CD4-positive, alpha-beta T cell treated with Interleukin-17A for 4 hours (primary cell): ENCODE data around the gene CEP152.
A peak's percentile ranks its signal among the peaks of the same experiment; 100 is the strongest.
"Not testable (repeated sequence)": the region's sequence is repeated elsewhere in the genome, so short reads cannot be mapped to it uniquely, and the experiment has no call there.

Experiments used
- DNase-seq: peaks from one replicate; pipeline ENCODE4 v3.0.0-alpha.2; 2020; ENCODE audit warnings: mixed read lengths

Gene CEP152, protein sequence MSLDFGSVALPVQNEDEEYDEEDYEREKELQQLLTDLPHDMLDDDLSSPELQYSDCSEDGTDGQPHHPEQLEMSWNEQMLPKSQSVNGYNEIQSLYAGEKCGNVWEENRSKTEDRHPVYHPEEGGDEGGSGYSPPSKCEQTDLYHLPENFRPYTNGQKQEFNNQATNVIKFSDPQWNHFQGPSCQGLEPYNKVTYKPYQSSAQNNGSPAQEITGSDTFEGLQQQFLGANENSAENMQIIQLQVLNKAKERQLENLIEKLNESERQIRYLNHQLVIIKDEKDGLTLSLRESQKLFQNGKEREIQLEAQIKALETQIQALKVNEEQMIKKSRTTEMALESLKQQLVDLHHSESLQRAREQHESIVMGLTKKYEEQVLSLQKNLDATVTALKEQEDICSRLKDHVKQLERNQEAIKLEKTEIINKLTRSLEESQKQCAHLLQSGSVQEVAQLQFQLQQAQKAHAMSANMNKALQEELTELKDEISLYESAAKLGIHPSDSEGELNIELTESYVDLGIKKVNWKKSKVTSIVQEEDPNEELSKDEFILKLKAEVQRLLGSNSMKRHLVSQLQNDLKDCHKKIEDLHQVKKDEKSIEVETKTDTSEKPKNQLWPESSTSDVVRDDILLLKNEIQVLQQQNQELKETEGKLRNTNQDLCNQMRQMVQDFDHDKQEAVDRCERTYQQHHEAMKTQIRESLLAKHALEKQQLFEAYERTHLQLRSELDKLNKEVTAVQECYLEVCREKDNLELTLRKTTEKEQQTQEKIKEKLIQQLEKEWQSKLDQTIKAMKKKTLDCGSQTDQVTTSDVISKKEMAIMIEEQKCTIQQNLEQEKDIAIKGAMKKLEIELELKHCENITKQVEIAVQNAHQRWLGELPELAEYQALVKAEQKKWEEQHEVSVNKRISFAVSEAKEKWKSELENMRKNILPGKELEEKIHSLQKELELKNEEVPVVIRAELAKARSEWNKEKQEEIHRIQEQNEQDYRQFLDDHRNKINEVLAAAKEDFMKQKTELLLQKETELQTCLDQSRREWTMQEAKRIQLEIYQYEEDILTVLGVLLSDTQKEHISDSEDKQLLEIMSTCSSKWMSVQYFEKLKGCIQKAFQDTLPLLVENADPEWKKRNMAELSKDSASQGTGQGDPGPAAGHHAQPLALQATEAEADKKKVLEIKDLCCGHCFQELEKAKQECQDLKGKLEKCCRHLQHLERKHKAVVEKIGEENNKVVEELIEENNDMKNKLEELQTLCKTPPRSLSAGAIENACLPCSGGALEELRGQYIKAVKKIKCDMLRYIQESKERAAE (N-terminal part only)

DNA sequence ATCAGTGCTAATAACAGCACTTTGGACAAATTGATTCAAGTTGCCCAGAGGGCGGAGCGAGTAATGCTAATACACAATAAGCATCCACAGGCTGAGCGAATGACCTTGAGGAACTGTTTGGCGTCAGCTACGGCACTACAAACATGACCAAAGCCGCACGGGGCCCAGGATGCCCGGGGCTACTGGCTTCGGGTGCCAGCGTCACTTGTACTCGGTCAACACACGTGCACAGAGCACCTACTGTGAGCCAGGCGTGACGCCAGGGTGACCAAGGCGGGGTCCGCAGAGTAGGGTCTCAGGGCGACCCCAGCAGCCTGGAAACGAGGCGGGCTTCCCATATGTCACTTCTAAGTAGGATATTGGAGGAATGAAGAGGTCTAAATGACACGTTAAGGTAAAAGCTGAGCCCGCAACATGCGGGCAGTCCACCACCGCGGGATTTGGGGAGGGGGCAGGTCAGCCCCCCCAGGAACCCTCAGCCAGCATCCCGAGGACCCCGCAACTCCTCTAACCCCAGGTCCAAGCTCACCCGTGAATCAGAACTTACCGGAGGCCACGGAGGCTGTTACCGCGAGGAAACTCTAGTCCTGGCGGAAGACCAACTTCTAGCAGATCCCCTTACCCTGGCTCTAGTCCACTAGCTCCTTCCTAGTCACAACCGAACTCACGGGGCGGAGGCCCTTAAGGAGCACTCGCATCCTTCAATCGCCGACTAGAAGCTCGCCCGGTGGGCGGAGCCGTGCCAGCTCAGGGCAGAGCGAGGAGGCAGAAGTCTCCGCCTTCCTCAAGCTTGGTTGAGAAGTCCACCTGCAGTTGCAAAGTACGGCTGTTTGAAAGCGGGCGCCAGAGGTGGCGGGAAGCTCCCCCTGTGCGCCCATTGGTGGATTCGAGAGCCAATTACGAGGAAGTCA lies at the start of gene CEP152:
Gene CEP152 (minus strand): TSS at position 656 of the 911 bp plus-strand sequence. CDS start 5,420 bp downstream, outside the sequence.
- DNase-seq, result peak; percentile 99

DNA sequence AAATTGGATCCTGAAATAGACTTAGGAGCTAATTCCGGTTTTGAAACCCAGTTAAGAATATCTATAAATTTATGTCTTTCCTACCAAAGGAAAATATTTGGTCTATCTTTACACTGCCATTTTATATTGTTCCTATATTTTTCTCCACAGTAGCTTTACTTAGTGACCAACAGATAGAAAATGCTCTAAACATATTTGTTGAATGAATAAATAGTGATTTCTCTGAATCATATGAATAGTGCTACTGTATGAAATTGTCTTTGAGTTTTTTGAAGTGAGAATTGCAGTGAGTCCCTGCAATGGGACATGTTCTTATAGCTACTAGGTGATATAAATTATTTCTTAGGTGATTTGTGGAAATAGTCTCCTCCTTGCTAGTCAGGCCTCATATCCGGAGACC lies 48.6 kb upstream of the CEP152 start:
- no peak for DNase-seq

DNA sequence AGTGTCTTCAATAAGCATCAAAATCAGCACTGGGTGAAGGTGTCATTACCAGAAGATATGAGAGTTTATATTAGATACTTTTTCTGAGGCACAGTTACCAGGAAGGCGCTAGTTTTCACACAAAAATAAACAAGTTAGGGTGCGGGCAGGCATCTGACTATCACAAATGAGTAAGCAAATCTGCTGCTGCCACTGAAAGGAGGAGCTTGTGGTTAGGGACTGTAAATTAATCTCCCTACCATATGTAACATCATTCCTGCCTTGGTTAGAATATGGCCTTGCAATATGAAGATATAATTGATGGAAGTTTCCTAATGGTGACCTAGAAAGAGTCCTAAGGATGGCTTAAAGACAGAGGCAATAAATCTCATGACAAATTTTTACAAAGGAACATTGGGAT lies 47.5 kb upstream of the CEP152 start:
- no peak for DNase-seq

DNA sequence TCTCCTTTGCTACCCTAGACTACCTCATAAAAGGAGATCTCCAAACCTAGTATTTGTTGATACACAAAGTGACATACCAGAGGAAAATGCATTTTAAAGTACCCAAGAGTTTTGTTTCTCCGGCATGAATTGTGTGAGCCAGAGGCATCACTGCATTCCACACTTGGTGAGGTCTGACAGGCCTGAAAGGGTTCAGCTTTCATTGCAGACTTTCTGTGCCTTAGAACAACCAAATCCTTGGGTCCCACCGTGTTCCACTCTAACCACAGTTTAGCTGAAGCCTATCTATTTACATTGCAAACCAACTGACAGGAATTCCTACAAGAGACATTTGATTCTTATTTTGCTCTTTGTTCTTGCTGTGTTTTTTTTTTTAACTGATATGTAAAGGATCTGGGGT lies 46.1 kb upstream of the CEP152 start:
- no peak for DNase-seq

DNA sequence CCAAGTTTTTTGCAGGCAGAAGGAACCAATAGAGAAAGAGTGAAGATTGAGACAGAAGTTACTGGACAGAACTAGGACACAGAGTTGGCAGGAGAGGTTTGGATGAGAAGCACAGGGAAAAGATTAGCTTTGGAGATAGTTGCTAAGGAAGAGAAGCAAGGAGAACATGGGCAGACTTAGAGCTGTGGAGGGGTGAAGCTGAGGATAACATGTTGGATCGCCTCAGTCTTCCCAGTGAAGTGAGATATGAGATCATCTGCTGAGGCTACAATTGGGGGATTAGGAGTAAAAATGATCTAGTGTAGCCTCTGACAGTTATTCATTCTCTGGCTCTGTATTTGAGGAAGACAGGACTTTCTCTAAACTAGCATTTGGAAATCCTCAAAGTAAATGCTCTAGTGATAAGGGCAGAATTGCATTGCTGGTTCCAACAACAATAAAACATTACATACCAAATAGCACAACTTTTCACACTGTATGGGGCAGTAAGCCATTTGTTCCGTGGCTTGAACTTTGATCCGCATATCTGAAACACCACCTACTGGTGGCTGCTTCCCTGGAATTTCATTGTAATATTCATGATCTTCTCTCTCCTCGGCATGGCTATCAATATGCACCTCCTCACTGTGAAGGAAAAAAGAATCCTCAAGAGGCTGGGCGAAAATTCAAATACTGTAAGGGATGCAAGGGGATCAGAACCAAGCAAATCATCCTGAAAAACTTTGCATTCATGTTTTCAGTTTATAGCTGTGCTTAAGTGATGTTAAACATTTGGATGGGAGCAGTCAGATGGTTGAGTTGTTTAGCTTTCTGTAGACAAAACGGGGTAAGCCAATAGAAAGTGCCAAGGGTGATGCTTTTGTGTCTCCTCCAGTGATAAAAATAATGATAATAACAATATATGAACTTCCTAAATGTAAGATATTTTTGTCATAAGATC lies 44.9 kb upstream of the CEP152 start:
- DNase-seq, result no peak

DNA sequence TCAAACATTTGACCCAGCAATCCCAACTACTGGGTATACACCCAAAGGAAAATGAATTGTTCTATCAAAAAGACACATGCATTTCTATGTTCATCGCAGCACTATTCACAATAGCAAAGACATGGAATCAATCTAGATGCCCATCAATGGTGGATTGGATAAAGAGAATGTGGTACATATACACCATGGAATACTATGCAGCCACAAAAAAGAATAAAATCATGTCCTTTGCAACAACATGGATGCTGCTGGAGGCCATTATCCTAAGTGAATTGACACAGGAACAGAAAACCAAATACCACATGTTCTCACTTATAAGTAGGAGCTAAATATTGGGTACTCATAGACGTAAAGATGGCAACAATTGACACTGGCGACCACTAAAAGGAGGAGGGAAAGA lies 43.6 kb upstream of the CEP152 start:
- DNase-seq, result not testable (repeated sequence)

DNA sequence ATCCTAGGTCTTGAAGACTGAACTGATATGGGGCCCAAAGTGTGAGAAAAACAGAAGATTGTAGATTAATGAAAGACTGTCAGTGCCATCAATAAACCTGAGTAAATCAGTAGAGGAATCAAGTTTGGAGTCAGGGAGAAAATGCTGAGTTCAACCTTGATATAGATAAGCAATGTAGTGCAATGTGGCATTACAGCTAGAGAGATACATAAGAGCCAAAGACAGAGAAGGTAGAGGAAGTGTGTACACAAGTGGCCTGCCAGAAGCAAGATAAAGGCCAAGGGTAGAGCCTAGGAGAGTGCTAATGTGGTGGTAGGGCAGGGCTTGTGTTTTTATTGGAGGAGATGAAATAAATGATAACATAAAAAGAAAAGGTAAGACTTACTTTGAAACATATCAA lies 41.1 kb upstream of the CEP152 start:
- no peak for DNase-seq

DNA sequence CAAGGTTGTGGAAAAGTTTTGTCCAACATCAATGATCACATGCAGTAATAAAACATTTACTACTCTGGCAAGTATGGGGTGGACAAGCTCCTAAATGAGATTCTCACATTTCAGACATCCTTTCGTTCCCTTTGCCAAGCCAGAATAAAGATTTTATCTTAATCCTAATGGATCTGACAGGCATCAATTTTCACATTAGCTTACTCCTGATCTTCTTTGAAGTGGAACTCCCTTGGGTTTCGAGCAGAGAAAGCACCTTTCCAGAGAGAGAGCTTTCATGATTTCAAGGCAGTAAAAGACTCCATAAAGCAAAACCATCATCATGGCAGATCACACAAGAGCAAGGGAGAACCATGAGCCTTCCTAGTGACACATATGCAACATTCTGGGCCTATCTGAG lies 39.8 kb upstream of the CEP152 start:
- DNase-seq, result no peak

DNA sequence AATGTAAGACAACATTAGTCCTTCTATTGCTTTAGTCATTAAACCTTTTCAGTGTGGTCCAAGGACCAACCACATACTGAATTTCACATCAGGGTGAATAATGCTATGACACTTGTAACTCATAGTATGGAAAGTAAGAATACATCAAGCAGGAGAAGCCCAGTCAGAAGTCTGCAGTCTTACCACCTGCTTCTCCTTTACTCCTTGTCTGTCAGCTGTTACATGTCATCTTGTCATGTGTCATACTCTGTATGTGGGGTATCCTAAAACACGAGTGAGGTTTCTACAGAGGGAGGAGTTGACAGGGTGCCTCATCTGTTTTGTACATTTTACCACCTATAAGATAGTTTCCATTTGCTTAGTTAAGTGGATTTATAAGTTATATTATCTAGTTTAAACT lies 34.3 kb upstream of the CEP152 start:
- DNase-seq, result no peak

DNA sequence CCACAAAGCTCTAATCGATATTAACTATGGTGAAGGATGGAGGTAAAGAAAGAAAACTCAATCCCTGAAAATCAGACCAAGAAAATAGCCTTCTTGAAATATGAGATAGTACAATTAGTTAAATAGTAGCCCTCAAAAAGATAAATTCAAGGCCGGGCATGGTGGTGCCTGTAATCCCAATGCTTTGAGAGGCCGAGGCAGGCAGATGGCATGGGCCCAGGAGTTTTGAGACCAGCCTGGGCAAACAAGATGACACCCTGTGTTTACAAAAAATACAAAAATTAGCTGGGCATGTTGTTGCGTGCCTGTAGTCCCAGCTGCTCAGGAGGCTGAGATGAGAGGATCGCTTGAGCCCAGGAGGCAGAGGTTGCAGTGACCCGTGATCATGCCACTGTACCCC lies 31.6 kb upstream of the CEP152 start:
- DNase-seq, result no peak

DNA sequence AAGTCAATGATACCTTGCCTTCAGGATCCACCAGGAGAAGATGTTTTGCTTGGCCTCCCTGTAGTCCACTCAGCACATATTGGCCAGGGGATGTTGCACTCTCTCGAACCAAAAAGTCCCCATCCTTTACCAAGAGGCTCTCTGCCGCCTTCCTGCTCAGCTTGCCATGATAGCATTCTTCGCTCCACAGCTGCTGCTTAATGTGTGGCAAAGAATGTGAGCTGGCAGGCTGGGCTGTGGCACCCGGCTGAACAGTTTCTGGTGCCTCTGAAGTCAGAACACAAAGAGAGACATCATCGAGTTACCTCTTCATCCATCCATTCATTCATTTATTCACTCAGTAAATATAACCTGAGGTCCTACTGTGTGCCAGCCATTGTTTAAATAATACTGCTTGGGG lies 23.9 kb upstream of the CEP152 start:
- DNase-seq, result no peak

DNA sequence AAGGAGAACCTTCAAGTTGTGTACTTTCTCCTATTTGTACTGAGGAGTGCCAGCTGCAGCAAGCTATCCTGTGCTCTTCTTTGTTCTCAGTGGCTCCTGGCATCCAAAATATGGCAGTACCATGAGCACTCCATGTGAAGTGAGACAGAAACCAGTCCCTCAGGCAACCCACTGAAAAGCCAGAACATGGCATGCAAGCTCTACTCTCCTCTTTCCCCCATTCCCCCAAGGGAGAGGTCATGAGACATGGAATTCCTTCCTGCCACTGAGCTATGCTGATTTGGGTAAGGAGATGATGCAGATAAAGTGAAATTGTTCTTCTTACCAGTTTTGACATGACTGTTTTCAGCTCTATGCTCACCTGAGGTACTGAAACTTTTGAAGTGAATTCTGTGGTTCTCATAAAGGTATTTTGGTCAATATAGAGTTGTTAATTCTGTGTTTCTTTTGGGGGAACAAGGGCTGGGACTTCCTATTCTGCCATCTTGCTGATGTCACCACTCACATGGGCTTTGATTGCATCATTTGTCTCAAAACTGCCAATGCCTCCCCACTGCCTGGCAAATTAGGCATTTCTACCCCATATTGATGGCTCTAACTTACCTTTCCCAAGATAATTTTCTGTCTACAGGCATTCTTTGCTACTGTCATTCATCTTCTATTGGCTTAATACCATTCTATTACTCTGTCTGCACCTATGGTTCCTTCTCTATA lies 22.8 kb upstream of the CEP152 start:
- DNase-seq, result no peak

DNA sequence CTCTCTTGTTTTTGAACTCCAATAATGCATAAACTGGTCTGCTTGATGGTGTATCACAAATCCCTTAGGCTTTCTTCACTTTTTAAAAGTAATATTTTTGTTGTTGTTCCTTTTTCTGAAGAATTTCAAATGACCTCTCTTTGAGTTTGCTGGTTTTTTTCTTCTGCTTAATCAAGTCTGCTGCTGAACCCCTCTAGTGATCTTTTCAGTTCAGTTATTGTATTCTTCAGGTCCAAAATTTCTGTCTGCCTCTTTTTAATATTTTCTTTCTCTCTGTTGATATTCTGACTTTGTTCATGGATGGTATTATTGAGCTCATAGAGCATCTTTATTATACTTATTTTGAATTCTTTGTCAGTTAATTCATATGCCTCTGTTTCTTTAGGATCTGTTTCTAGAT lies 21.8 kb upstream of the CEP152 start:
- DNase-seq, result no peak

DNA sequence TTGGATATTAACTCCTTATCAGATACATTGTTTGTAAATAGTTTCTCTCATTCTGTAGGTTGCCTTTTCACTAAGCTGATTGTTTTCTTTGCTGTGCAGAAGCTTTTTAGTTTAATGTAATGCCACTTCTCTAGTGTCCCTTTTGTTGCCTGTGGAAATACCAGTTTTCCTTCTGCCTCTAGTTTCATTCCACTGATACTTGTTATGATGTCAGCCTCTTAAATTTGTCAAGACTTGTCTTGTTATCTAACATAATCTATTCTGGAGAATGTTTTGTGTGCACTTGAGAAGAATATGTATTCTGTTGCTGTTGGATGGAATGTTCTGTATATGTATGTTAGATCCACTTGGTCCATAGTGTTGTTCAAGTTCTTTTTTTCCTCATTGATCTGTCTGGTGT lies 18.0 kb upstream of the CEP152 start:
- no peak for DNase-seq

DNA sequence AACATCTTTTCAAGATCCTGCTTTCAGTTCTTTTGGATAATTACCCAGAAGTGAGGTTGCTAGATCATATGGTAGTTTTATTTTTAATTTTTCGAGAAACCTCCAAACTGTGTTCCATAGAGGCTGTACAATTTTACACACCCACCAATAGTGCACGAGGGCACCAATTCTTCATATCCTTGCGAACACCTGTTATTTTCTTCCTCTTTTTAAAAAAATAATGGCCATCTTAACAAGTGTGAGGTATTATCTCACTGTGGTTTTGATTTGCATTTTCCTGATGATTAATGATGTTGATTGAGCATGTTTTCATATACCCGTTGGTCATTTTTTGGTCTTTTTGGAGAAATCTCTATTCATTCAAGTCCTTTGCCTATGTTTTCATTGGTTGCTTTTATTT lies 17.6 kb upstream of the CEP152 start:
- DNase-seq, result no peak

DNA sequence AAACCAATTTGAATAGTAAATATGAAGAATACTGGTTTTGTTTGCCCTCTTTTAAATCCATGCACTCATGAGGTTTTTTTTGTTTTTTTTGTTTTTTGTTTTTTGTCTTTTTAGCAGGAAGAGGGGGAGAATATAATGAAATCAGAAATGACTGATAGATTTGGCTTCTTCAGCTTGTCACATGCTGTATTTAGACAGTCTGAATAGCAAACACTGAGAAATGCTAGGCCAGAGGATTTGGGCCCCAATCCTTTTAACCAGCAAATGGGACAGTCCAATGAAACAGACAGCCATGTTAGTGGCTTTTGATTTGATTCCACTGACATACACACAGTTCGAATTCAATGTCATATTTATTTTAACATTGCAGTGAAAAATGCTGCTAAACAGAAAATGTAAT lies 14.2 kb upstream of the CEP152 start:
- DNase-seq, result no peak

DNA sequence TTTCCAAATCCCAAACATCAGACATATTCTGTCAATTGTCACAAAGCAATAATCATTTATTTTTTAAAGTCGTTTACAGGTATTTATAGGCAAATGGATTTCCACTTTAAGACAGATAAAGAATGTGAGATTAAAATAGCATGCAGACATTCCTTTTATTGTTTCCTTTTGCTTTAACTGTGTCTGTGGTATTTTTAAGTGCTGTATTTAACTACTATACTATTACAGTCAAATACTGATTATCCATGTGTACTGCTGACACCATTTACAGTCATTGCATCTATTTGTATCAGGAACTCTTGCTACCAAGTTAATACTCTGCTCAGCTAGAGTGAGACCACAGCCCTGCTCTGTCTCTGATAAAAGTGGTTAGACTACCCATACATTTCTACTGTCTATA lies 12.8 kb upstream of the CEP152 start:
- no peak for DNase-seq

DNA sequence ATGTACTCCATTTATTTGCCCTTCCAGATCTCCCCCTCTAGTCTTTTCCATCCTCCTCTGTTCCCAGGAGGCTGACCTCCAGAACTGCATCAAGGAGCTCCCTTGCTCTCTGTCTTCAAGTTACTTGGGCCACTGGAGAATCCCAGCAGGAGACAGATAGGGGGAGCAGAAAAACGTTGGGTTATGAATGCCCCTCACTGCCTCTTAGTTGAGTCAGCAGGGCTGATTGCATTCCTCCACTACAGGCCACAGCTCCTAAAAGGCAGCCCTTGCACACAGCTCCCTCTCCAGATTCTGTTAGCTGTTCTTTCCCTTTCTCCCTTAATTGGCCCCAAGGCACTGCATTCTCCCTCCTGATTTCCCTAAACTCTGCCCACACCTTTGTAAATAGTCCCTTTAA lies 12.4 kb upstream of the CEP152 start:
- DNase-seq, result no peak

DNA sequence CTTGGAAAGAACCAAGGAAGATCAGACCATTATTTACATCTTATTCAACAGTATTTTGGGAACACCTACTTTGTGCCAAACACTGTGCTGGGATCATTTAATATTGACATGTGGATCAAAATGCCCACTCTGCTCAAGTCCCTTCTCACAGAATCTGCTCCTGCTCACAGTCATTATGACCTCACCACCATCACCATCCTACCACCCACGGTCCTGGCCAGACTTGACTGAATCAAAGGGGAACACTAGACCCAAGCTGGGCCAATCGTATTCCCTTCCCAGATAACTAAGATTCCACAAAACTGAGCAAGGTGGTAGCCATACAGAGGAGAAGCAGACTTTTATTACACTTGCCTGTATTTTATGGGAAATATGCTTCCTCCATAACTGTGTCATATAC lies 3.4 kb upstream of the CEP152 start:
- no peak for DNase-seq

DNA sequence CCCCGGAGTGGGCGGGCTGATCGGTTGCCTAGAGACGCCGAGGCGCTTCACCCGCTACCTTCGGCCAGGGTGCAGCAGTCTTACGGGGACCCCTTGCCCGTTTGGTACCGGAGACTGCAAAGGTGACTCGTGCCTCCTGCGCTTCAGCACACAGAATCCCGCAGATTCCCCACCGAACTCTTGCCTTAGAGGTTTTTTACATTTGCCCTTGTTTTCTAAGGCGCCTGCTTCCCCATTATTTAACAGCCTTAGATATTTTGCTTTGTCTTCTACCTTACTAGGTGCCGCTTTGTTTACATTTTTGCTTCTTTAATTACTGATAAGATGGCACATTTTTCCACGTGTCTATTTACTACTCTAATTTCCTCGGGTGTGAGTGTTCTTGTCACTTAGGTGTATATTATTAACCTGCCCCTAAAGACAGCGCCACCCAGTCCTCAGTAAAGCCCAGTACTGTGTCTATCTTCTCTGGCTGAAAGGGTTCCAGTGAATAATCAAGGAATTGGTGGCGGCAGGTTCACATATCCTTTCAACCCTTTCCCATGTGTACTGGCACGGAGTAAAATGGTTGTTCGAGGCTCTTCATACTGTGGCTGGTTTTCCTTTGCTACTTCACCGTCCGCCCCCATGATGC lies 573 bp upstream of the CEP152 start:
- peak; percentile 12 for DNase-seq
